Progenitor cell of endocrine pancreas (in vitro differentiated cells): Measurements from ENCODE around the gene UCK2. TPM values are rescaled to one million over a fixed set of nuclear protein-coding genes. Genes with fewer than 3 reads are reported as not detected.

Source experiments
- DNase-seq: peaks from one replicate; pipeline ENCODE4 v3.0.0; 2021; ENCODE audit warnings: low spot score; ENCODE audit not compliant: unreplicated experiment
- H3K27ac Mint-ChIP-seq: 2 replicates; pipeline ENCODE4 v1.8.0; 2021; ENCODE audit warnings: mild to moderate bottlenecking, moderate library complexity, mixed read lengths
- H3K27me3 Mint-ChIP-seq: 2 replicates; pipeline ENCODE4 v1.8.0; 2021; ENCODE audit warnings: mixed read lengths
- H3K36me3 Mint-ChIP-seq: 2 replicates; pipeline ENCODE4 v1.8.0; 2022; ENCODE audit warnings: mixed read lengths; ENCODE audit not compliant: insufficient read depth
- H3K4me1 Mint-ChIP-seq: 2 replicates; pipeline ENCODE4 v1.8.0; 2021; ENCODE audit warnings: low read depth, mixed read lengths
- H3K4me3 Mint-ChIP-seq: 2 replicates; pipeline ENCODE4 v1.8.0; 2021; ENCODE audit warnings: low read depth, mild to moderate bottlenecking, moderate library complexity, mixed read lengths
- H3K9me3 Mint-ChIP-seq: 2 replicates; pipeline ENCODE4 v1.8.0; 2021; ENCODE audit warnings: low read depth, mixed read lengths
- CTCF ChIP-seq: fragments of 200-600 bp; sonication (generic); IDR thresholded peaks from one replicate; pipeline ENCODE4 v1.5.0; 2021; ENCODE audit warnings: antibody characterized with exemption, mild to moderate bottlenecking; ENCODE audit not compliant: unreplicated experiment
- total RNA-seq: library from RNA; stranded (reverse); gene quantifications from 2 replicates; pipeline ENCODE4 v1.2.1, GENCODE V29; 2021

The UCK2 gene
- total RNA-seq, 1 donor from 2014 or later, result 29.7 TPM

GRCh38 chr1:165852871-165853270 lies 25.5 kb downstream of the UCK2 start:
- H3K27ac Mint-ChIP-seq, result no peak overlapping the region
- H3K4me3 Mint-ChIP-seq, result no peak overlapping the region
- no peaks in the 10 kb centered on the region for H3K27me3 Mint-ChIP-seq
- H3K4me1 Mint-ChIP-seq, result peaks cover 38% of the 10 kb centered on the region
- H3K36me3 Mint-ChIP-seq, result peaks cover 2% of the 10 kb centered on the region
- TF ChIP-seq CTCF, result no peak
- no peak for DNase-seq
- H3K9me3 Mint-ChIP-seq, result peaks cover 3% of the 10 kb centered on the region

GRCh38 chr1:165853528-165854075 lies 26.2 kb downstream of the UCK2 start:
- Mint-ChIP-seq H3K9me3 (peaks cover 2% of the 10 kb centered on the region), H3K36me3 (peaks cover under 1% of the 10 kb centered on the region), H3K27me3 (no peaks in the 10 kb centered on the region), H3K27ac (no peak overlapping the region), H3K4me3 (no peak overlapping the region), H3K4me1 (peaks cover 45% of the 10 kb centered on the region)
- TF ChIP-seq CTCF, result no peak
- DNase-seq, result no peak

GRCh38 chr1:165854101-165854845 lies 26.9 kb downstream of the UCK2 start:
- Mint-ChIP-seq H3K27ac (no peak overlapping the region), H3K4me3 (no peak overlapping the region), H3K27me3 (no peaks in the 10 kb centered on the region), H3K36me3 (no peaks in the 10 kb centered on the region), H3K4me1 (peaks cover 43% of the 10 kb centered on the region), H3K9me3 (no peaks in the 10 kb centered on the region)
- DNase-seq, result no peak
- TF ChIP-seq CTCF, result no peak

- peaks cover 48% of the 10 kb centered on the region for H3K4me1 Mint-ChIP-seq
- no peaks in the 10 kb centered on the region for H3K36me3 Mint-ChIP-seq
Observed at GRCh38 chr1:165855010-165855838, 27.8 kb downstream of the UCK2 start.

More at GRCh38 chr1:165855010-165855838, 27.8 kb downstream of the UCK2 start:
- Mint-ChIP-seq H3K9me3 (no peaks in the 10 kb centered on the region), H3K27ac (no peak overlapping the region), H3K4me3 (no peak overlapping the region), H3K27me3 (no peaks in the 10 kb centered on the region)
- DNase-seq, result no peak
- TF ChIP-seq CTCF, result no peak
